ENCODE data around the gene PCBP3.
"Not testable (repeated sequence)": the region's sequence is repeated elsewhere in the genome, so short reads cannot be mapped to it uniquely, and the experiment has no call there.

Gene PCBP3

GRCh38 chr21:45699966-45700365 lies 56.4 kb downstream of the PCBP3 start:
- in situ Hi-C loops (cut with HindIII; ENCODE audit: low sequenced_read_pairs): no loop called here
- TF ChIP-seq CTCF (IDR thresholded peaks at IDR 0.05; ENCODE audit: low read depth, low read length, missing control alignments): no peak
- H3K4me3 ChIP-seq (ENCODE audit: low read depth, low read length): no peak overlapping the region
- no peak for DNase-seq (ENCODE audit: low read depth)

DNA sequence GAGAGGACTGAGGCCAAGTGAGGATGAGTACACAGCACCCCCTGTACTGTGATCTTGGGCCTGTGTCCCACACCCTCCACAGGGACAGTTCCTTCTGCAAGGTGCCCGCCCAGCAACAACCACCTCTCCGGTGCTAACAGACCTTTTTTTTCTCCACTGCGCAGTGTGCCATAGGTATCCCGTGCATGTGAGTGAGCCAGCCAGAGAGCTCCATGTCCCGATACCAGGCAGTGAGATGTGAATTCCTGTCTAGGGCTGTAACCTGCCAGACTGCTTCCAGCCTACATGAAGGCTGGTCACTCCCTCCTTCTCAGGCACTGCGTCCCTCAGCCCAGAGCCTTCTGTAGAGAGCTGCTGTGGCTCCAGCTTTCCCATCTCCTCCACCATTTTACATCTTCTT lies 56.9 kb downstream of the PCBP3 start:
- DNase-seq (ENCODE audit: low read depth): no peak
- in situ Hi-C loops (cut with HindIII; ENCODE audit: low sequenced_read_pairs): no loop called here
- no peak overlapping the region for H3K4me3 ChIP-seq (ENCODE audit: low read depth, low read length)
- no peak for TF ChIP-seq CTCF (IDR thresholded peaks at IDR 0.05; ENCODE audit: low read depth, low read length, missing control alignments)

DNA sequence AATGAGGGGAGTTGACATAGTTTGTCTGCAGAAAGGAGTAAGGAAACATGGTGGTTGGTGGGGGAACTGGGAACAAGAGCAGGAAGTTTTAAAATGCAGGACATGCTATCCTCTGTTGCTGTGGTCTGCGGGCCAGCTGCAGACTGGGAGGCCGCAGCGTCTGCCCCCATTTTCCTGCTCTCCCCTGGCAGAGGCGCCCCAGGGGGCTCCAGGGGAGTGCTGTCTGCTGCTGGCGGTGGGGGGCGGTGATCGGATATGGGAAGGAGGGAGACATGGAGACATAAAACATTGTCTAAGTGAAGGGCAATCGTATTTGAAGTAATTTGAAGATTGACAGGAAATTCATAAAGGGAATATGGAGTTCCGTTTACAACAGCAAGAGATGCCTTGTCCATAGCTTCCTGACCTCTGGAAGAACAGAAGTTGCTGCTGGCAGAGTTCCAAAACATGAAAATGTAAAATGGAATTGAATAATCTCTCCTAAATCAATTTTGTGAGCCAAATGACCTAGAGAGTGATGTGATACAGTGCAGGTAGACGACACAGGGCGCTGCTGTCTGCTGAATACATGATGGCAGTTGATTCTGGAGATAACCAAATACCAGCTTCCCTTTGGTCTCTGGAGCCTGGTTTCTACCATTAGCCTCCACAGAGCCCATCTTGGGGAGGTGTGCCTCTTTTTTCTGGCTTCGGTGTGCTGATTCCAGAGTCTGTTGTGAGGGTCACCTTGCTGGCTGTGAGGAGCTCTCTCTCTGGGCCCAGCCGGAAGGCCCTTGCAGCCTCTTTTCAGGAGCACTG lies 61.0 kb downstream of the PCBP3 start:
- DNase-seq (ENCODE audit: low read depth): no peak
- in situ Hi-C loops (cut with HindIII; ENCODE audit: low sequenced_read_pairs): no loop called here
- no peak overlapping the region for H3K4me3 ChIP-seq (ENCODE audit: low read depth, low read length)
- no peak for TF ChIP-seq CTCF (IDR thresholded peaks at IDR 0.05; ENCODE audit: low read depth, low read length, missing control alignments)

GRCh38 chr21:45706299-45706698 lies 62.8 kb downstream of the PCBP3 start:
- no peak overlapping the region for H3K4me3 ChIP-seq (ENCODE audit: low read depth, low read length)
- in situ Hi-C loops (cut with HindIII; ENCODE audit: low sequenced_read_pairs): no loop called here
- DNase-seq (ENCODE audit: low read depth): no peak
- TF ChIP-seq CTCF (IDR thresholded peaks at IDR 0.05; ENCODE audit: low read depth, low read length, missing control alignments): no peak

DNA sequence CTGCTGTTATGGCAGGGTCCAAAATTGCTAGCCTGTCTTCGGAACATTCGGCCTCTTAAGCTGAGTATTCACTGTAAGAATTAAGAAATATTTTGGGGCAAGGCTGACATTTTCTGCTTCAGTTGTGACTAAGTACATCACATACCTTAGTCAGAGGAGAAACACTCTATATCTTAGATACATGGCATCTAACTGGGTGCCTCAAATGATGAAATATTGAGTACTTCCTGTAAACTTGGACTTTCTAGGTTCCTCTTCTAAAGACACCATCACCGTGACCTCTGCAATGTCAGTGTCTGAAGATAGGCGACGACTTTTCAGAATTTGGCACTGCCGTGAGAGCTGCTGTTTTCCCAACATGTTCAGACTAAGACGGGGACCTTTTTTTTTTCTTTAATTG lies 65.6 kb downstream of the PCBP3 start:
- DNase-seq (ENCODE audit: low read depth): no peak
- no peak for TF ChIP-seq CTCF (IDR thresholded peaks at IDR 0.05; ENCODE audit: low read depth, low read length, missing control alignments)
- no peak overlapping the region for H3K4me3 ChIP-seq (ENCODE audit: low read depth, low read length)
- in situ Hi-C loops (cut with HindIII; ENCODE audit: low sequenced_read_pairs): no loop called here

GRCh38 chr21:45709696-45710268 lies 66.3 kb downstream of the PCBP3 start:
- in situ Hi-C loops (cut with HindIII; ENCODE audit: low sequenced_read_pairs): no loop called here
- no peak for TF ChIP-seq CTCF (IDR thresholded peaks at IDR 0.05; ENCODE audit: low read depth, low read length, missing control alignments)

GRCh38 chr21:45710306-45710705 lies 66.8 kb downstream of the PCBP3 start:
- DNase-seq (ENCODE audit: low read depth); in situ Hi-C loops (cut with HindIII; ENCODE audit: low sequenced_read_pairs); H3K4me3 ChIP-seq (ENCODE audit: low read depth, low read length): not testable (repeated sequence)

More at GRCh38 chr21:45709696-45710268, 66.3 kb downstream of the PCBP3 start:
- no peak for DNase-seq (ENCODE audit: low read depth)
- H3K4me3 ChIP-seq (ENCODE audit: low read depth, low read length): no peak overlapping the region

Data from astrocyte of the cerebellum (primary cell).